Stimulated activated CD8-positive, alpha-beta memory T cell treated with anti-CD3 and anti-CD28 coated beads, Interleukin-12 subunit alpha, Interleukin-12 subunit beta, amount 100 ng/mL, for 24 hours (primary cell): ENCODE measurements around the gene PRC1.
"Not testable (repeated sequence)": the region's sequence is repeated elsewhere in the genome, so short reads cannot be mapped to it uniquely, and the experiment has no call there.

Source experiments
- DNase-seq: peaks from one replicate; pipeline ENCODE4 v3.0.0-alpha.2; 2020; ENCODE audit errors: extremely low read depth

The PRC1 gene

GRCh38 chr15:90934256-90934948 is 59.9 kb downstream of the PRC1 start:
- peak; percentile 63 for DNase-seq

- DNase-seq = no peak
Measured at GRCh38 chr15:90933301-90933700, 61.0 kb downstream of the PRC1 start.

GRCh38 chr15:90932660-90932991 is 61.7 kb downstream of the PRC1 start:
- no peak for DNase-seq

- DNase-seq = peak; percentile 78
Measured at GRCh38 chr15:90931828-90932659, 62.3 kb downstream of the PRC1 start, which contains the start of gene HDDC3. TSS of gene HDDC3 (minus strand) at chr15:90932549. CDS start at chr15:90932540, 9 bp downstream.

- DNase-seq = no peak
Measured at GRCh38 chr15:90931575-90931827, 62.8 kb downstream of the PRC1 start.

- no peak for DNase-seq
Measured at GRCh38 chr15:90930861-90931574, 63.3 kb downstream of the PRC1 start.

GRCh38 chr15:90929246-90930019 is 64.9 kb downstream of the PRC1 start:
- no peak for DNase-seq

- DNase-seq = not testable (repeated sequence)
Measured at GRCh38 chr15:90928106-90928505, 66.2 kb downstream of the PRC1 start.

- not testable (repeated sequence) for DNase-seq
Measured at GRCh38 chr15:90926766-90927165, 67.6 kb downstream of the PRC1 start.

- DNase-seq = no peak
Measured at GRCh38 chr15:90924375-90924774, 70.0 kb downstream of the PRC1 start.

- DNase-seq = not testable (repeated sequence)
Measured at GRCh38 chr15:90922712-90923322, 71.5 kb downstream of the PRC1 start.

GRCh38 chr15:90921887-90922286 is 72.4 kb downstream of the PRC1 start:
- DNase-seq = no peak

GRCh38 chr15:90918835-90919234 is 75.5 kb downstream of the PRC1 start:
- no peak for DNase-seq

GRCh38 chr15:90918034-90918788 is 76.1 kb downstream of the PRC1 start:
- no peak for DNase-seq

- DNase-seq = no peak
Measured at GRCh38 chr15:90917569-90917968, 76.8 kb downstream of the PRC1 start.

GRCh38 chr15:90916461-90916860 is 77.9 kb downstream of the PRC1 start:
- no peak for DNase-seq
